Measurements from ENCODE around the gene BCLAF1.
A peak's percentile ranks its signal among the peaks of the same experiment; 100 is the strongest.

Gene BCLAF1

GRCh38 chr6:136235233-136235564 lies 54.4 kb downstream of the BCLAF1 start:
- in situ Hi-C loops (cut with HindIII; ENCODE audit: low pct_ligation_motif_present, low sequenced_read_pairs): no loop called here
- peak; percentile 17 for DNase-seq
- no peak for TF ChIP-seq CTCF (IDR thresholded peaks at IDR 0.05; ENCODE audit: low read depth, low read length, missing control alignments)
- no peak overlapping the region for H3K4me3 ChIP-seq (ENCODE audit: low read depth, low read length)
- no peak overlapping the region for H3K27ac ChIP-seq
- H3K27me3 ChIP-seq (replicated peaks): no peaks in the 10 kb centered on the region
- no peaks in the 10 kb centered on the region for H3K36me3 ChIP-seq (replicated peaks)

GRCh38 chr6:136232701-136233100 lies 56.9 kb downstream of the BCLAF1 start:
- no peak for TF ChIP-seq CTCF (IDR thresholded peaks at IDR 0.05; ENCODE audit: low read depth, low read length, missing control alignments)
- no peak overlapping the region for H3K27ac ChIP-seq
- no peaks in the 10 kb centered on the region for H3K27me3 ChIP-seq (replicated peaks)
- H3K36me3 ChIP-seq (replicated peaks): no peaks in the 10 kb centered on the region
- DNase-seq: no peak
- H3K4me3 ChIP-seq (ENCODE audit: low read depth, low read length): no peak overlapping the region
- in situ Hi-C loops (cut with HindIII; ENCODE audit: low pct_ligation_motif_present, low sequenced_read_pairs): no loop called here

- Histone ChIP-seq H3K27ac (no peak overlapping the region), H3K36me3 (replicated peaks) (no peaks in the 10 kb centered on the region), H3K27me3 (replicated peaks) (no peaks in the 10 kb centered on the region), H3K4me3 (ENCODE audit: low read depth, low read length) (no peak overlapping the region)
- no peak for TF ChIP-seq CTCF (IDR thresholded peaks at IDR 0.05; ENCODE audit: low read depth, low read length, missing control alignments)
- in situ Hi-C loops (cut with HindIII; ENCODE audit: low pct_ligation_motif_present, low sequenced_read_pairs): no loop called here
- no peak for DNase-seq
Measured at GRCh38 chr6:136230219-136230853, 59.3 kb downstream of the BCLAF1 start.

GRCh38 chr6:136228814-136229213 lies 60.8 kb downstream of the BCLAF1 start:
- Histone ChIP-seq H3K27ac (no peak overlapping the region), H3K27me3 (replicated peaks) (no peaks in the 10 kb centered on the region), H3K36me3 (replicated peaks) (no peaks in the 10 kb centered on the region), H3K4me3 (ENCODE audit: low read depth, low read length) (no peak overlapping the region)
- DNase-seq: no peak
- TF ChIP-seq CTCF (IDR thresholded peaks at IDR 0.05; ENCODE audit: low read depth, low read length, missing control alignments): no peak
- in situ Hi-C loops (cut with HindIII; ENCODE audit: low pct_ligation_motif_present, low sequenced_read_pairs): no loop called here

GRCh38 chr6:136226674-136227377 lies 62.8 kb downstream of the BCLAF1 start:
- Histone ChIP-seq H3K27me3 (replicated peaks) (no peaks in the 10 kb centered on the region), H3K36me3 (replicated peaks) (no peaks in the 10 kb centered on the region), H3K27ac (no peak overlapping the region), H3K4me3 (ENCODE audit: low read depth, low read length) (no peak overlapping the region)
- TF ChIP-seq CTCF (IDR thresholded peaks at IDR 0.05; ENCODE audit: low read depth, low read length, missing control alignments): no peak
- no peak for DNase-seq
- in situ Hi-C loops (cut with HindIII; ENCODE audit: low pct_ligation_motif_present, low sequenced_read_pairs): no loop called here
